NB4 (cell line): Measurements from ENCODE around the gene VCAM1.

ENCODE experiments used
- DNase-seq: peaks from one replicate; pipeline ENCODE4 v3.0.0; 2010; ENCODE audit warnings: low read depth
- H3K4me3 ChIP-seq: one replicate; pipeline ENCODE4 v1.5.1; 2011; ENCODE audit warnings: mild to moderate bottlenecking, low read depth, low read length, moderate library complexity
- CTCF ChIP-seq: IDR thresholded peaks from one replicate; pipeline ENCODE4 v1.5.1; 2012; ENCODE audit warnings: low read depth, low read length
- MAX ChIP-seq: IDR thresholded peaks from 2 replicates; pipeline ENCODE4 v1.6.1; 2011; ENCODE audit warnings: low read depth, low read length
- MYC ChIP-seq: IDR thresholded peaks from 2 replicates; pipeline ENCODE4 v1.6.1; 2011; ENCODE audit warnings: low read depth, low read length
- POLR2A ChIP-seq: IDR thresholded peaks from 2 replicates; pipeline ENCODE4 v1.6.1; 2011; ENCODE audit warnings: mild to moderate bottlenecking; ENCODE audit not compliant: insufficient read length; ENCODE audit errors: extremely low read depth

Gene VCAM1

GRCh38 chr1:100718581-100718980 is 961 bp upstream of the VCAM1 start:
- TF ChIP-seq POLR2A (no peak), MYC (no peak), CTCF (no peak), MAX (peak; percentile 72)
- H3K4me3 ChIP-seq = no peak overlapping the region
- peak; percentile 37 for DNase-seq

- no peak for TF ChIP-seq CTCF
- no peak for DNase-seq
- H3K4me3 ChIP-seq = no peak overlapping the region
Measured at GRCh38 chr1:100720101-100720500, 559 bp downstream of the VCAM1 start.

- no peak for TF ChIP-seq CTCF
- TF ChIP-seq MAX = no peak
- no peak for TF ChIP-seq MYC
- no peak for TF ChIP-seq POLR2A
- no peak for DNase-seq
- no peak overlapping the region for H3K4me3 ChIP-seq
Measured at GRCh38 chr1:100720751-100721150, 1.2 kb downstream of the VCAM1 start.

GRCh38 chr1:100721526-100722207 is 2.1 kb downstream of the VCAM1 start:
- peak overlapping the region; percentile 19 for H3K4me3 ChIP-seq
- DNase-seq = peak; percentile 76
- no peak for TF ChIP-seq CTCF
- no peak for TF ChIP-seq MAX
- TF ChIP-seq MYC = no peak
- no peak for TF ChIP-seq POLR2A

GRCh38 chr1:100722221-100722620 is 2.7 kb downstream of the VCAM1 start:
- no peak overlapping the region for H3K4me3 ChIP-seq
- DNase-seq = no peak
- TF ChIP-seq MYC = no peak
- TF ChIP-seq CTCF = no peak
- TF ChIP-seq MAX = no peak
- TF ChIP-seq POLR2A = no peak

GRCh38 chr1:100724281-100724680 is 4.7 kb downstream of the VCAM1 start:
- no peak overlapping the region for H3K4me3 ChIP-seq
- no peak for DNase-seq
- TF ChIP-seq CTCF = no peak
- no peak for TF ChIP-seq MYC
- no peak for TF ChIP-seq POLR2A
- no peak for TF ChIP-seq MAX
